Endothelial cell (in vitro differentiated cells): ENCODE results near the gene RRP36. TPM values are rescaled to one million over a fixed set of nuclear protein-coding genes. Genes with fewer than 3 reads are reported as not detected.

Source experiments
- DNase-seq: peaks from one replicate; pipeline ENCODE4 v3.0.0; 2021; ENCODE audit warnings: low spot score
- H3K27ac Mint-ChIP-seq: one replicate; pipeline ENCODE4 v1.8.0; 2021; ENCODE audit warnings: mixed read lengths, inconsistent platforms; ENCODE audit not compliant: unreplicated experiment
- H3K27me3 Mint-ChIP-seq: one replicate; pipeline ENCODE4 v1.8.0; 2021; ENCODE audit warnings: mild to moderate bottlenecking, moderate library complexity, mixed read lengths, inconsistent platforms; ENCODE audit not compliant: unreplicated experiment
- H3K36me3 Mint-ChIP-seq: one replicate; pipeline ENCODE4 v1.8.0; 2021; ENCODE audit warnings: mild to moderate bottlenecking, low read depth, mixed read lengths, inconsistent platforms; ENCODE audit not compliant: unreplicated experiment
- H3K4me1 Mint-ChIP-seq: one replicate; pipeline ENCODE4 v1.8.0; 2021; ENCODE audit warnings: mild to moderate bottlenecking, mixed read lengths, inconsistent platforms; ENCODE audit not compliant: unreplicated experiment
- H3K4me3 Mint-ChIP-seq: one replicate; pipeline ENCODE4 v1.8.0; 2021; ENCODE audit warnings: mild to moderate bottlenecking, mixed read lengths, inconsistent platforms; ENCODE audit not compliant: unreplicated experiment
- H3K9me3 Mint-ChIP-seq: one replicate; pipeline ENCODE4 v1.8.0; 2021; ENCODE audit warnings: mixed read lengths, inconsistent platforms; ENCODE audit not compliant: unreplicated experiment
- total RNA-seq: library from RNA; stranded (reverse); fragmentation: NEBNext Ultra II Directional; extraction: Animal tissue kit (Norgen Biotek cat#: 25700); gene quantifications from one replicate; pipeline ENCODE4 v1.2.1, GENCODE V29; 2021; ENCODE audit not compliant: unreplicated experiment
- TF ChIP-seq, protein P1 (sequence below): fragments of 200-600 bp; sonication (generic); IDR thresholded peaks from one replicate; pipeline ENCODE4 v1.5.0; 2021; ENCODE audit warnings: antibody characterized with exemption; ENCODE audit not compliant: unreplicated experiment

RRP36 gene
- total RNA-seq, 1 donor from 2014 or later = 82.1 TPM

DNA sequence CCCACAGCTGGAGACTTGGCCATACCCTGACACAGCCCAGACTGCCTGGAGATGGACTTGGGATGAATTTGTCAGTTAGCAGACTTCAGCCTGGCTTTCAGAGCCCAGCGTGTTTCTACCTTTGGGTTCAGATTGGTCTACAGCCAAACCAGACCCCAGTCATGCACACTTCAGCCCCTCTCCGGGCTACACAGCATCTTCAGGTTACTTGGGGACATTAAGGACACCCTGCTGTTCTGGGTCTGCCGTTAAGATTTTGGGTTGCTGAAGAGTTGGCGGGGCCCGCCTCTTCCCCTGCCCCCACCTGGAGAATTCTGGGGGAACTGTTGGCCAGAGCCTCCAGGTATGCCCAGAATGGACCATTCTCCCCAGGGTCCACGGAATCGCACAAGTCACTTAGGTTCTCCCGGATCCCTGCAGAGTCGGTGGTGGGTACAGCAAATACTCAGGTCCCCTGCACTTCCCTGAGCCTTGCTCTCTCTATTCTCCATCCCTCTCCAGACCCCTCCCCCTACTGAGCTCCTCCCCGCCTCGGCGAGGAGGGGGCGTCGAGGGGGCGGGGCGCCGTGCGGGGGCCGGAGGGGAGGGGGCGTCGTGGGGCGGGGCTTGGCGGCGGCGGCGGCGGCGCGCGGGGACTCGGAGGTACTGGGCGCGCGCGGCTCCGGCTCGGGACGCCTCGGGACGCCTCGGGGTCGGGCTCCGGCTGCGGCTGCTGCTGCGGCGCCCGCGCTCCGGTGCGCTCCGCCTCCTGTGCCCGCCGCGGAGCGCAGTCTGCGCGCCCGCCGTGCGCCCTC is 54.4 kb downstream of the RRP36 start, which contains the start of gene PTK7:
Gene PTK7, plus strand, starts transcription at position 645 of the 794 bp plus-strand sequence. CDS start 175 bp downstream, outside the sequence.
- peaks cover 13% of the 10 kb centered on the region for H3K27me3 Mint-ChIP-seq
- H3K4me1 Mint-ChIP-seq = peaks cover 50% of the 10 kb centered on the region
- peak; percentile 87 for DNase-seq
- H3K36me3 Mint-ChIP-seq = peaks cover 25% of the 10 kb centered on the region
- peak within 1 kb of the TSS; percentile 42 for H3K27ac Mint-ChIP-seq
- TF ChIP-seq, protein P1, sequence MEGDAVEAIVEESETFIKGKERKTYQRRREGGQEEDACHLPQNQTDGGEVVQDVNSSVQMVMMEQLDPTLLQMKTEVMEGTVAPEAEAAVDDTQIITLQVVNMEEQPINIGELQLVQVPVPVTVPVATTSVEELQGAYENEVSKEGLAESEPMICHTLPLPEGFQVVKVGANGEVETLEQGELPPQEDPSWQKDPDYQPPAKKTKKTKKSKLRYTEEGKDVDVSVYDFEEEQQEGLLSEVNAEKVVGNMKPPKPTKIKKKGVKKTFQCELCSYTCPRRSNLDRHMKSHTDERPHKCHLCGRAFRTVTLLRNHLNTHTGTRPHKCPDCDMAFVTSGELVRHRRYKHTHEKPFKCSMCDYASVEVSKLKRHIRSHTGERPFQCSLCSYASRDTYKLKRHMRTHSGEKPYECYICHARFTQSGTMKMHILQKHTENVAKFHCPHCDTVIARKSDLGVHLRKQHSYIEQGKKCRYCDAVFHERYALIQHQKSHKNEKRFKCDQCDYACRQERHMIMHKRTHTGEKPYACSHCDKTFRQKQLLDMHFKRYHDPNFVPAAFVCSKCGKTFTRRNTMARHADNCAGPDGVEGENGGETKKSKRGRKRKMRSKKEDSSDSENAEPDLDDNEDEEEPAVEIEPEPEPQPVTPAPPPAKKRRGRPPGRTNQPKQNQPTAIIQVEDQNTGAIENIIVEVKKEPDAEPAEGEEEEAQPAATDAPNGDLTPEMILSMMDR = no peak
- H3K9me3 Mint-ChIP-seq = no peaks in the 10 kb centered on the region
- H3K4me3 Mint-ChIP-seq = peak within 1 kb of the TSS; percentile 84

DNA sequence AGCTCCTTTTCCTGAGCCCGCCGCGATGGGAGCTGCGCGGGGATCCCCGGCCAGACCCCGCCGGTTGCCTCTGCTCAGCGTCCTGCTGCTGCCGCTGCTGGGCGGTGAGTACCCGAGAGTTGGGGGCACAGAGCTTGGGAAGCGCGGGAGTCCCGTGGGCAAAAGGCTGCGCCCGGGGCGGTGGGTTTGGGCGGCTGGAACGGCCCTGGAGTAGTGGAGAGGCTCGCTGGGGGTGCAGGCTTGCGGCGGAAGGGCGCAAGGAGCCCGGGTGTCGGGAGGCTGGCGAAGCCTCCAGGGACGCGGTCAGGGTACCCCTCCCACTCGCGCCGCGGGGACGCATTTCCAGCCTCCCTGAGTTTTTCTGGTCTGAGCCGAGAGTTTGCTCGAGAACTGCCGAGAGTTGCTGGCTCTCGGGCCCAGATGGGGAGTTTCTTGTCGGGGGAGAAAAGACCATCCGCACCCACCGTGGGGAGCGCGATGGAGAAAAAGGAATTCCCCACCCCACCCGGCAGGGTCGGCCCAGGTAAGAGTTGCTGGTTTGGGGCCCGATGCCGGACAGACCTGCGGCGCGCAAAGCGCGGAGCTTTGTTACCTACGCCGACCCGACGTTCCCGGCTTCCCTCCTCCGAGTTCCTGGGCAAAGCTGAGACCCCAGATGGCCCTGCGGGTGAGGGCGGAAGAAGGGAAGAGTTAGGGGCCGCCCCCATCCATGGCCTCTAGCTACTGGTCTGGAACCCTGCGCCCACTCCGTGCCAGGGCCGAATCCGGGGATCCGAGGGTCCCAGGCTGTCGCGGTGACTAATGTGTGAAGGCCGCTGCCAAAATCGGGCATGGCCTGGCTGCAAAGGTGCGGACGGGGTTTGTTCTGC is 55.3 kb downstream of the RRP36 start:
- Mint-ChIP-seq H3K27ac (peak overlapping the region; percentile 42), H3K36me3 (peaks cover 28% of the 10 kb centered on the region), H3K4me1 (peaks cover 45% of the 10 kb centered on the region), H3K9me3 (no peaks in the 10 kb centered on the region), H3K4me3 (peak overlapping the region; percentile 80), H3K27me3 (peaks cover 11% of the 10 kb centered on the region)
- peak; percentile 49 for DNase-seq
- TF ChIP-seq, protein P1 = no peak

DNA sequence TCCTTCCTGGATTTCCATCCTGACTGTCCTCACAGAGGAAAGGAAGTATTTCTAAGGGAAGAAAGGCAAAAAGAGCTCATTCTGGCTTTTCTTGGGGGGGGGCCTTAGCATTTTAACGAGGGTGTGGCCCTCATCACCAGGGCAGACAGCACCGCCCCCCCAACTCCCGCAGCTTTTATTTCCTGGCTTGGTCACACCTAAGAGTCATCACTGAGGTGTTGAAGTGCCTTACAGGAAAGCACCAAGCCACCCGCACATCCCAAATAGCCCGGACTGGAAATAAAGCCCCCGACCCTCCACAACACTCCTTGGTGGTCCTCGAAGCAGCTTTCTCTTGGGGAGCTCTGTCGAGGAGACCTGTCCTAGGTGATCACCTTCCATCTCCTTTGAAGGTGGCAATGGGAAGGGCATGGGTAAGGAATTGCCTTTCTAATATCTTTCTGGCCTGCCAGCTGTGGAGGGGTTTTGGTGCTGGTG is 55.9 kb downstream of the RRP36 start:
- Mint-ChIP-seq H3K27me3 (peaks cover 9% of the 10 kb centered on the region), H3K36me3 (peaks cover 22% of the 10 kb centered on the region), H3K4me3 (peak overlapping the region; percentile 80), H3K9me3 (no peaks in the 10 kb centered on the region), H3K27ac (peak overlapping the region; percentile 43), H3K4me1 (peaks cover 38% of the 10 kb centered on the region)
- no peak for DNase-seq
- TF ChIP-seq, protein P1 = no peak

DNA sequence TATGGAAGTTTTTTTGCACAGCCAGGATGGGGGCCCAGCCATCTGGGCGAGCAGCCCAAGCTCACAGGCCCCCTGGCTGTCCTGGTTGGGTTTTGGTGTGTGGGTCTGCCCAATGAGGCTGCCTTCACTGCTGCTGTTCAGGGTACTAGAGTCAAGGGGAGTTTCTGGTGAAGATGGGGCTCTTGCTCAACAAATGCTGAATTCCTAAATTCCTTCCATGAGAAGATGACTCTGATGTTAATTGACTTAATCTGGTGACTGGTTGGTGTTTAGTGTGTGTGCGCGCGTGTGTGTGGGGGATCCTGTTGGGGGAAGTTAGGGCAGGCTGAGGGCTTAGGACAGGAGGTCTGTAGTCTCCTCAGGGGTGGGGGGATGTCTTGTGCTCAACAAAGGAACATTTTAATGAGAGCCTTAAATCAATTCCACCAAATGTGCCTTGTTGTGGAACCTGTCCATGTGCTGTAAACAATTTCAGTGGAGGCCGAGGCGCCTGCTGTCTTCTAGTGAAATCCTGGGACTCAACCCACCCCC is 56.6 kb downstream of the RRP36 start:
- Mint-ChIP-seq H3K36me3 (peaks cover 16% of the 10 kb centered on the region), H3K4me1 (peaks cover 35% of the 10 kb centered on the region), H3K27me3 (peaks cover 11% of the 10 kb centered on the region), H3K27ac (peak overlapping the region; percentile 43), H3K9me3 (no peaks in the 10 kb centered on the region), H3K4me3 (peak overlapping the region; percentile 80)
- TF ChIP-seq, protein P1 = no peak
- DNase-seq = no peak
